Trophoblast cell (in vitro differentiated cells and primary cell): ENCODE results near the gene EIF3A.

ENCODE experiments used
- DNase-seq, 2 donors: peaks; one replicate each; pipeline ENCODE4 v3.0.0-alpha.2; 2016
- H2AFZ ChIP-seq: 2 replicates; pipeline ENCODE4 v1.6.1; 2013; ENCODE audit warnings: low read length, moderate library complexity, mild to moderate bottlenecking; ENCODE audit not compliant: insufficient read depth, poor library complexity
- H2AK5ac ChIP-seq: 2 replicates; pipeline ENCODE4 v1.6.1; 2013; ENCODE audit warnings: mild to moderate bottlenecking, low read length
- H2BK120ac ChIP-seq: 2 replicates; pipeline ENCODE4 v1.6.1; 2013; ENCODE audit warnings: low read length, mild to moderate bottlenecking, moderate library complexity; ENCODE audit not compliant: insufficient read depth, poor library complexity
- H2BK12ac ChIP-seq: 2 replicates; pipeline ENCODE4 v1.6.1; 2013; ENCODE audit warnings: mild to moderate bottlenecking, low read length, moderate library complexity
- H2BK5ac ChIP-seq: 2 replicates; pipeline ENCODE4 v1.6.1; 2013; ENCODE audit warnings: low read length, low read depth, moderate library complexity, mild to moderate bottlenecking; ENCODE audit not compliant: poor library complexity
- H3K14ac ChIP-seq: 2 replicates; pipeline ENCODE4 v1.6.1; 2013; ENCODE audit warnings: mild to moderate bottlenecking, low read length
- H3K18ac ChIP-seq: 2 replicates; pipeline ENCODE4 v1.6.1; 2013; ENCODE audit warnings: mild to moderate bottlenecking, low read length
- H3K23ac ChIP-seq: 2 replicates; pipeline ENCODE4 v1.6.1; 2013; ENCODE audit warnings: low read length
- H3K27ac ChIP-seq: 2 replicates; pipeline ENCODE4 v1.5.1; 2013; ENCODE audit warnings: low read depth, mild to moderate bottlenecking, inconsistent platforms, low read length, moderate library complexity
- H3K27me3 ChIP-seq: 2 replicates; pipeline ENCODE4 v1.6.1; 2013; ENCODE audit warnings: inconsistent platforms, mild to moderate bottlenecking, low read length, moderate library complexity; ENCODE audit not compliant: insufficient read depth
- H3K36me3 ChIP-seq, 2 experiments: 1 replicate in 1 of 2; 2 replicates in 1 of 2; pipeline ENCODE4 v1.6.1; 2013; ENCODE audit warnings: low read length in 2 of 2, mild to moderate bottlenecking in 2 of 2, moderate library complexity in 1 of 2; ENCODE audit not compliant: insufficient read depth in 2 of 2, control insufficient read depth in 1 of 2
- H3K4ac ChIP-seq: 2 replicates; pipeline ENCODE4 v1.6.1; 2013; ENCODE audit warnings: low read depth, mild to moderate bottlenecking, low read length, moderate library complexity
- H3K4me1 ChIP-seq, 2 experiments: 1 replicate in 1 of 2; 2 replicates in 1 of 2; pipeline ENCODE4 v1.6.1; 2013; ENCODE audit warnings: low read length in 2 of 2, mild to moderate bottlenecking in 2 of 2, moderate library complexity in 1 of 2; ENCODE audit not compliant: insufficient read depth in 2 of 2, control insufficient read depth in 1 of 2
- H3K4me2 ChIP-seq: 2 replicates; pipeline ENCODE4 v1.6.1; 2013; ENCODE audit warnings: inconsistent platforms, mild to moderate bottlenecking, low read length, moderate library complexity
- H3K4me3 ChIP-seq: 2 replicates; pipeline ENCODE4 v1.5.1; 2013; ENCODE audit warnings: mild to moderate bottlenecking, low read depth, low read length, inconsistent platforms
- H3K79me1 ChIP-seq: one replicate; pipeline ENCODE4 v1.6.1; 2013; ENCODE audit warnings: low read length
- H3K79me2 ChIP-seq: 2 replicates; pipeline ENCODE4 v1.6.1; 2013; ENCODE audit warnings: low read length, mild to moderate bottlenecking; ENCODE audit not compliant: control insufficient read depth, insufficient read depth, poor library complexity
- H3K9ac ChIP-seq: 2 replicates; pipeline ENCODE4 v1.6.1; 2013; ENCODE audit warnings: mild to moderate bottlenecking, low read length
- H3K9me3 ChIP-seq: 2 replicates; pipeline ENCODE4 v1.6.1; 2013; ENCODE audit warnings: low read depth, mild to moderate bottlenecking, control low read depth, inconsistent platforms, low read length; ENCODE audit not compliant: insufficient read depth
- H4K12ac ChIP-seq: 2 replicates; pipeline ENCODE4 v1.6.1; 2013; ENCODE audit warnings: low read depth, mild to moderate bottlenecking, low read length, moderate library complexity
- H4K8ac ChIP-seq: 2 replicates; pipeline ENCODE4 v1.6.1; 2013; ENCODE audit warnings: low read depth, mild to moderate bottlenecking, low read length, moderate library complexity
- H4K91ac ChIP-seq: one replicate; pipeline ENCODE4 v1.6.1; 2013; ENCODE audit warnings: low read depth, mild to moderate bottlenecking, low read length, moderate library complexity
- WGBS: extraction: QIAGEN DNeasy Blood & Tissue Kit; methylation state at CpG from one replicate; pipeline ENCODE4 v1.1.7; 2013; ENCODE audit warnings: missing lambda C conversion rate; ENCODE audit not compliant: insufficient read length, insufficient coverage; ENCODE audit errors: extremely low coverage; 5-methylcytosine and 5-hydroxymethylcytosine counted together

EIF3A gene

DNA sequence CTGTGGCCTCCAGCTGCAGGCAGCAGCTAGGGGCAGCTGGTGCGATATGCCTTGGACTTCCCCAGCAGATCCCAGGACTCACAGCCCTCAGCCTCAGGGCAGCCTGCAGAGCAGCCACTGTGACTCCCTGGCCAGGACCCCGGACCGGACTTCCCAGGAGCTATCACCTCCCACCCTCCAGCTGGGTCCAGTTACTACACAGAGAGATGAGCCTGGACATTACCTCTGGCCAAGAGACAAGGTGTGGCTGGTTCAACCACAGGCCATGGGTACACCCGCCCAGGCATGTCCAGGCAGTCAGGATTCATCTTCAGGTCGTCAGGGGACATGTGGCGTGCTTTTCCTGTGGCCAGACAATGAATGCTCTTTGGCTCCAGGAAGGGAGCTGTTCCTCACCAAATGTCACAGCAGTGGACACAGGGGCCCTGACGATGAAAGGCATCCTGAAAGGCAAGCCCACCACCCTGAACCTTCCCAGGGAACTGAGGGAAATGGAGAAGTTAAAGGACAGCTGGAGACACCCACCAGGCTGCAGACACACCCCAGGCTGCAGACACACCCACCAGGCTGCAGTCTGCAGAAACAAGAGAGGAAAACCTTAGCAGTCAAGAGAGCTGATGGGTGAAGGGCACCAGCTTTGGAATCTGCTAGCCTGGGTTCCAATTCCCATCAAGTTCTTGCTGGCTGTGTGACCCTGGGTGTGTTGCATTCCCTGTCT is 76.9 kb downstream of the EIF3A start:
- H3K14ac ChIP-seq = no peak overlapping the region
- H3K9me3 ChIP-seq = peaks cover 2% of the 10 kb centered on the region
- H3K9ac ChIP-seq = no peak overlapping the region
- H3K79me2 ChIP-seq = no peaks in the 10 kb centered on the region
- H3K18ac ChIP-seq = no peak overlapping the region
- no peak for DNase-seq
- peak overlapping the region; percentile 9 for H2AFZ ChIP-seq
- no peak overlapping the region for H2BK120ac ChIP-seq
- no CpG with 5 or more reads among the region's 7 CpGs for WGBS
- peaks cover 3 to 4% of the 10 kb centered on the region in 2 experiments for H3K4me1 ChIP-seq
- H3K27me3 ChIP-seq = no peaks in the 10 kb centered on the region
- no peak overlapping the region for H2AK5ac ChIP-seq
- H2BK12ac ChIP-seq = no peak overlapping the region
- no peaks in the 10 kb centered on the region for H3K36me3 ChIP-seq
- no peak overlapping the region for H3K4me3 ChIP-seq
- no peak overlapping the region for H3K23ac ChIP-seq
- H3K79me1 ChIP-seq = no peaks in the 10 kb centered on the region
- H3K27ac ChIP-seq = no peak overlapping the region
- H4K91ac ChIP-seq = no peak overlapping the region
- no peak overlapping the region for H4K8ac ChIP-seq
- H2BK5ac ChIP-seq = no peak overlapping the region
- no peak overlapping the region for H3K4ac ChIP-seq
- H3K4me2 ChIP-seq = no peak overlapping the region
- H4K12ac ChIP-seq = no peak overlapping the region

DNA sequence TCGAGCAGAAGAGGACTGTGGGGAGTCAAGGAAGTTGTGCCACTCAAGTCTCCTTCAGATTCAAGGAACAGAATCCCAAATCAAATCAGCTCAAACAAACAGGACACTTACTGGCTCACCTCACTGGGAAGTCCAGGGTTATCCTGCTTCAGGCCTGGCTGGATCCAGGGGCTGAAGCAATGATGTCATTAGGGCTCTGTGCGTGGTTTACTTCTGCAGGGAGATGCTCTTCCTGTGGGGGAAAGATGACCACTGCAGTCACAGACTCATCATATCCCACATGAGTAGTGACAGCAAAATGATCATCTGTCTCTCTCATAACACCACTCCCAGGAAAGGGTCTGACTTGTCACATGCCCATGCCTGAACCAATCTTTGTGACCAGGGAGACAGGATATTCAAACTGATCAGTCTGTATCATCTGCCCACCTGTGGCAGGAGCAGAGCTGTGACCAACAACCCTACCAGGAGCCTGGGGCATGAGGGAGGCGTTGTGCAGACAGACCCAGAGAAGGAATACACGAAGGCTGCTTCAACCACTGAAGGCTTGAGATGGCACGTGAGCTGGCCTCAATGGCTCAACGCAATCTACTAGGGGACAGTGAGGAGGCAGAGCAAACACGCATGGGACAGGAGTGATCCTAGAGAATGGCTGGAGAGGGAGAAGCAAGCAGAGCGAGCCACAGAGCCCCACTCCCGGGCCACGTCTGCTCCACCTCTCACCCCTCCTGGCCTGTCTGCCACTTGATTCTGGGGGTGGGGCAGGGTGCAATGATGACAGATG is 78.7 kb downstream of the EIF3A start:
- Histone ChIP-seq H3K18ac (no peak overlapping the region), H3K27ac (no peak overlapping the region), H4K12ac (no peak overlapping the region), H3K4ac (no peak overlapping the region), H3K27me3 (no peaks in the 10 kb centered on the region), H3K4me1 (peaks cover 3 to 4% of the 10 kb centered on the region in 2 experiments), H3K14ac (no peak overlapping the region), H2AK5ac (no peak overlapping the region), H2BK5ac (no peak overlapping the region), H3K23ac (no peak overlapping the region), H3K36me3 (no peaks in the 10 kb centered on the region), H2BK120ac (no peak overlapping the region), H3K9me3 (peaks cover 2% of the 10 kb centered on the region), H3K79me1 (no peaks in the 10 kb centered on the region), H3K9ac (no peak overlapping the region), H4K8ac (no peak overlapping the region), H3K79me2 (no peaks in the 10 kb centered on the region), H3K4me2 (no peak overlapping the region), H2AFZ (no peak overlapping the region), H3K4me3 (no peak overlapping the region), H2BK12ac (no peak overlapping the region), H4K91ac (no peak overlapping the region)
- no CpG with 5 or more reads among the region's 10 CpGs for WGBS
- DNase-seq = no peak

DNA sequence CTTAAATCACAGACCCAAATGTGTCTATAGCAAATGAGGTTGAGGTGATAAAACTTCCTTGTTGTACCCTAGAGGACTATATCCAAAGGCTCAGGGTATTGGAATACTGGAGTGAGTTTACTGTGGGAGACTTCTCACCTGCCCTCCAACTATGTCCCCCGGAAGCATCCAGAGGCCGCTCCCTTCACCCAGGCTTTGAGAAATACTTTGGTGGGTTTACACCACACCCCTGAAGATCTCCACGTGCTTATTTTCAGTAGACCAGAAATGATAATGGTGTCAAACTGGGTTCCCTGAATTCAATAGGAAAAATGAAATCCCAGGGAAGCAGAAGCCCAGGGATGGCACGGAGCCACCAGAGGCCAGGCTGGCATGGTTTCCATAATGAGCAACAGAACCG is 82.4 kb downstream of the EIF3A start:
- no peak overlapping the region for H4K8ac ChIP-seq
- H3K27ac ChIP-seq = no peak overlapping the region
- no peaks in the 10 kb centered on the region for H3K9me3 ChIP-seq
- no peaks in the 10 kb centered on the region for H3K27me3 ChIP-seq
- no peak overlapping the region for H3K4me3 ChIP-seq
- no peaks in the 10 kb centered on the region for H3K79me1 ChIP-seq
- no peak overlapping the region for H4K12ac ChIP-seq
- H3K9ac ChIP-seq = no peak overlapping the region
- H2BK12ac ChIP-seq = no peak overlapping the region
- H4K91ac ChIP-seq = no peak overlapping the region
- H3K79me2 ChIP-seq = no peaks in the 10 kb centered on the region
- H3K23ac ChIP-seq = no peak overlapping the region
- no peak overlapping the region for H3K4ac ChIP-seq
- H2BK120ac ChIP-seq = no peak overlapping the region
- H3K4me1 ChIP-seq = no peaks in the 10 kb centered on the region
- H3K14ac ChIP-seq = no peak overlapping the region
- H3K18ac ChIP-seq = no peak overlapping the region
- H2AK5ac ChIP-seq = no peak overlapping the region
- no peaks in the 10 kb centered on the region for H3K36me3 ChIP-seq
- DNase-seq = no peak
- H2BK5ac ChIP-seq = no peak overlapping the region
- WGBS = no CpG with 5 or more reads among the region's 5 CpGs
- H3K4me2 ChIP-seq = no peak overlapping the region
- H2AFZ ChIP-seq = no peak overlapping the region

DNA sequence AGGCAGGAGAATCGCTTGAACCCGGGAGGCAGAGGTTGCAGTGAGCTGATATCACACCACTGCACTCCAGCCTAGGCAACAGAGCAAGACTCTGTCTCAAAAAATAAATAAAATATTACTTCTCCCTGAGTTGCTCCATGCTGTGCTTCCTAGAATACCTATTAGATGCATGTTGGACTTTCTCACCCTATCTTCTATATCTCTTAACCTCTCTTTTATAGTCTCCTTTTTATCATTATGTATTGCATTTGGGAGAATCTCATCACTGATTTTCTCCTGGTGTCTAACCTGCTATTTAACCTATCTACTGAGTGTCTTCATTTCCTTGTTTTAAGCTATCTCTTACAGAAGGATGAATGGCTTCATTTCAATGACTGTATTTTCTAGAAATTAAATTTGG is 83.2 kb downstream of the EIF3A start:
- Histone ChIP-seq H4K8ac (no peak overlapping the region), H3K9me3 (no peaks in the 10 kb centered on the region), H3K79me1 (no peaks in the 10 kb centered on the region), H3K18ac (no peak overlapping the region), H4K12ac (no peak overlapping the region), H3K4me1 (no peaks in the 10 kb centered on the region), H2BK120ac (no peak overlapping the region), H3K36me3 (no peaks in the 10 kb centered on the region), H2BK5ac (no peak overlapping the region), H2AFZ (no peak overlapping the region), H3K27me3 (no peaks in the 10 kb centered on the region), H2BK12ac (no peak overlapping the region), H2AK5ac (no peak overlapping the region), H3K4me2 (no peak overlapping the region), H3K27ac (no peak overlapping the region), H3K14ac (no peak overlapping the region), H3K4ac (no peak overlapping the region), H3K4me3 (no peak overlapping the region), H4K91ac (no peak overlapping the region), H3K23ac (no peak overlapping the region), H3K79me2 (no peaks in the 10 kb centered on the region), H3K9ac (no peak overlapping the region)
- WGBS = no CpG with 5 or more reads among the region's 2 CpGs
- no peak for DNase-seq
